Sciatic nerve (tissue), 2 donors: ENCODE data around the gene GPSM1. TPM values are rescaled to one million over a fixed set of nuclear protein-coding genes. Genes with fewer than 3 reads are reported as not detected.

ENCODE experiments used
- ATAC-seq: fragments of 200-7000 bp; cut with Tn5 transposase; one replicate; pipeline ENCODE4 v1.9.1; 2020; ENCODE audit warnings: mild to moderate bottlenecking, moderate library complexity
- DNase-seq: peaks from one replicate; pipeline ENCODE4 v3.0.0-alpha.2; 2020; ENCODE audit warnings: low spot score
- intact Hi-C: fragments of 100-400 bp; cut with DNase I; formaldehyde crosslinking; loops from one replicate; pipeline ENCODE4 v1.14.2; 2022
- total RNA-seq: library from RNA; stranded (reverse); fragmentation: NEBNext Ultra II Directional; extraction: Animal tissue kit (Norgen Biotek cat#: 25700); gene quantifications from one replicate; pipeline ENCODE4 v1.2.1, GENCODE V29; 2021
- donor health status: DM: no; HTN: no; CAD: no.
- donor health status: DM: no; HTN: no; CAD: no.

GPSM1 gene
- total RNA-seq, 1 donor from 2014 or later, result 43.7 TPM

DNA sequence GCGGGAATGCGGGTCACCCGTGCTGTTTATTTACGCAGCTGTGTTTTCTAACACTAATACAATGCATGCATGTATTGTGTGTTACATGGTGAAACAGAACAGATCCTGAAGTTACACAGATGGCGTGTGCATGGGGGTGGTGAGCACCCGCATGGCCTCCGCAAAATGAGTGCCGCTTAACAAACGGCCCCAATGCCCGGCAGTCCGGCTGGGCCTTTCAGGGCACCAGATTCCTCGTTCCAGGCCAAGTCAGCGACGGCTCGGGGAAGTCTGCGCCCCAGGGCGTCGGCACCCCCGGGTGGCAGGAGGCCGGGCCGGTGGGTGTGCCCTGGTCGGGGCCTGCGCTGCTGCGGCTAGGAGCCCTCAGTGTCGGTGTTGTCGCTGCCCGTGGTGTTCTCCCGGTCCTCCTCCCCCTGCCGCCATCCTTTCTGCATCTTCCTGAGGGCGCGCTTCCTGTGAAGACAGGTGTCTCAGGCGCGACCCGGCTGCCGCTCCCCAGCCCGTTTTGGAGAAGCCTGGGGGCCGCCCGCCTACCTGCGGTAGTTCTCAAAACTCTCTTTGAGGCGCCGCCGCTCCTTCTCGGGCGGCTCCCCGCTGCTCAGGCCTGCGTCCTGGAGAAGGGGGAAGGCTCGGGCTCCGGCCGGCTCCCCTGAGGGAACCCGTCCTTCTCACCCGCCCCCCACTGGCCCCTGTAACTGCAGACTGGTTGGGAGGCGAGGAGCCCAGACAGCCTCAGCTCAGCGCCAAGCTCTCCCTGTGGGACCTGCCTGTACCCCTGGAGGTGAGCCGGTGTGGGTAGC lies 36.8 kb downstream of the GPSM1 start:
- intact Hi-C loops, result no loop called here
- ATAC-seq (no peak), DNase-seq (no peak)

DNA sequence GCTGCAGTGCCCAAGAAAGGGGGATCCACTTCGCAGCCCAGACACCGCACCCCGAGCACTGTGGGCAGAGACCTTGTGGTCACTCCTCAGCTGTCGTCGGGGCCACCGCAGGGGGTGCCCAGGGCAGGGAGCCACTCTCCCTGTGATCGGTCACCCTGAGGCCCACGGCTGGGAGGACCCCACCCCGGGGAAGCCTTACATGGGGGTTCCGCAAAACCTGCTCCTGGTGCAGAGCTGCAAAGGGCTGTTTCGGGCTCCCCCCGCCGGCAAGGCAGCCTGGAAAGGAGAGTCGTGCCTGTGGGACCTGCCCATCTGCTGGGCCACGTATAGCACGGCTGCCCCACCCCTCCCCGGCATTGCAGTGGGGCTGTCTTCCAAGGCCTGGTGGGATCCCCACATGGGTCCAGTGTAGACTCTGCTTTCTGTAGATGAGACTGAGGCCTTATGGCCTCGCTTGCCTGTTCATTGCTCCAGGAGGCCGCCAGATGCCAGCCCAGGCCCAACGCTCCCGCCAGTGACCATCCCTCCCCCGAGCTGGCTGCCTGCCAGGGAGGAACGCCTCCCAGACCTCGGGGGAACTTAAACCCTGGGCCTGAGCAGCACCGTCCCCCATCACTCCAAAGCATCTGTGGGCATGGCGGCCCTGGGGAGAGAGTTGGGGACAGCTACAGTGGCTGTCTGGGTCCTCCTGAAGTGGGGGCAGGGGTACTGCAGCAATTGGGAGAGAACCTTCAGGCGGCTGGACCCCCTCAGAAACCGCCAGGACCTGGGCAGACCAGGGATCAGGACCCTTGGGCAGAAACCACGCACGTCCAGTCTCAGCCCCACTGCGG lies 37.8 kb downstream of the GPSM1 start:
- intact Hi-C loops, result no loop called here
- ATAC-seq (no peak), DNase-seq (no peak)

- no peak for DNase-seq
- intact Hi-C loops, result loop anchor here (2.0 kb wide), 1 partner anchor 51 kb away; no protein-coding TSS in a partner anchor
Observed at GRCh38 chr9:136365775-136366222, 38.5 kb downstream of the GPSM1 start.

GRCh38 chr9:136366826-136367225 lies 39.5 kb downstream of the GPSM1 start:
- intact Hi-C loops, result loop anchor here (2.0 kb wide), 1 partner anchor 52 kb away; no protein-coding TSS in a partner anchor
- DNase-seq (no peak), ATAC-seq (no peak)

More at GRCh38 chr9:136365775-136366222, 38.5 kb downstream of the GPSM1 start:
- ATAC-seq, result no peak

DNA sequence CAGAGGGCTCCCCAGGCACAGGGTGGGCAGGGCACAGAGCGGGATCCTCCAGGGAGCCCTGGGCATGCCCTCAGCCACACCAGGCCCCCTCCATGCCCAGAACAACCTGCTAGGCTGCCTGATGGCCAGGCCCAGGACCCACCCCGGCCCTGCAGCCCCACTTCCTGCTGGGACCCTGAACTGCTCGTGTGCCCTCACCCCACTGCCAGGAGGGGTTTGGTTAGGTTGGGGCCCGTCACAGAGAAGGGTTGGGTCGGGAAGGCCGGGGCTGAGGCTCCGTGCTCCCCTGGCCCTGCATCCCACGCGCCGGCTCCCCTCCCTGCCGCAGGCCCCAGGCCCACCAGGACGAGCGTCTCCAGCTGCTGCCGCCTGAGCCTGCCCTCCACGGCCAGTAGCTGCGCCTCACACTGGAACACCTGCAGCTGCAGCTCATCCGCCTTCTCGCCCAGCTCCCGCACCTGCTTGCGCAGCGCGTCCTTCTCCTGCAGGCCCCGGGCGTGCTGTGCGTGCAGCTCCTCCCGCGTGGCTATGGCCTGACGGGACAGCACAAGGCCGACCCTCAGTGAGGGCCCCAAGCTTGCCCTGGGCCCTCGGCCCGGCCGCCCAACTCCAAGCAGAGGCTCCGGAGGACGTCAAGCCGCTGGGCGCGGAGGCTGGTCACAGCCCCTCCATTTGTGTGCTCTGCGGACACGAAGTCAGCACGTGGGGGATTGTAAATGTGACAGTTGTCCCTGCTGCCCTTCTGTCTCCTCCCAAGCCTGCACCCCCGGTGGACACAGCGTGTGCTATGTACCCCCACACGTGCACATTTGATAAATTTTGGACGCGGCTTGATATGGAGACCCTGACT lies 40.2 kb downstream of the GPSM1 start:
- no peak for ATAC-seq
- no peak for DNase-seq
- intact Hi-C loops, result loop anchor here (2.0 kb wide), 1 partner anchor 53 kb away; no protein-coding TSS in a partner anchor

DNA sequence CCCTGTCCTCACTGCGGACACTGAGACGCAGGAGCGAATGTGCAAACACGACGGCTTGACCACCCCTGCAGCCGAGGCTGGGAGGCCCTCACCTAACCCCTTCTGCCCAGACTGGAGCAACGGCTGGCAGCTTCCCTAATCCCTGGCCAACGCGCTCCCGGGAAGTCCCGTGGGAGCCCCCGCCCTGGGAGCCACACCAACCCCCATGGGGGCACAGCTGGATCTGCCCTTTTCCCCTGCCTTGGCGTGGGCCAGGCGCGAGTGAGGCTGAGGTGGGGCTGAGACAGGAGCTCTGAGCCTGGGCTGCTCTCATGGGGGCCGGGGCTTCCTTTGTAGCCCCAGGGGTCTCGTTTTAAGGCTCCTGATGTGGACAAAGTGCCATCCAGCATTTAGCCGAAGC lies 40.9 kb downstream of the GPSM1 start:
- intact Hi-C loops, result no loop called here

DNA sequence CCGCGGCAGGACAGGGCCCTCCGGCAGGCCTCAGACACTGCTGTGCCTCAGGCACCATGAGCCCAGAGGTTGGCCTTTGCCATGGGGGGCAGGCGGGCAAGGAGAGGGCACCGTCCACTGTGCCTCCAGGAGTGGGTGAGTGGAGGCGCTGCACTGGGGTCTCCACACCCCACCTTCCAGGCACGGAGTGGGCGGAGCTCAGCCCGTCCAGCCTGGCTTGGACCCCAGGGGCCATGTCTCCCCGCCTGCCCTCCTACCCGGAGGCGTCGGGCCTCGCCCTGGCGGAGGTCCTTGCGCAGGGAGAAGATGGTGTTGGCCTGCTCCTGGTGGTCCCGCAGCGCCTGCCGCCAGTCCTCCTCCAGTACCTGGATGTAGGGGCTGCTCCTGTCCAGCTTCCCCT lies 42.7 kb downstream of the GPSM1 start:
- intact Hi-C loops, result no loop called here

More for the DNA sequence above, 40.9 kb downstream of the GPSM1 start:
- DNase-seq (no peak), ATAC-seq (no peak)

DNA sequence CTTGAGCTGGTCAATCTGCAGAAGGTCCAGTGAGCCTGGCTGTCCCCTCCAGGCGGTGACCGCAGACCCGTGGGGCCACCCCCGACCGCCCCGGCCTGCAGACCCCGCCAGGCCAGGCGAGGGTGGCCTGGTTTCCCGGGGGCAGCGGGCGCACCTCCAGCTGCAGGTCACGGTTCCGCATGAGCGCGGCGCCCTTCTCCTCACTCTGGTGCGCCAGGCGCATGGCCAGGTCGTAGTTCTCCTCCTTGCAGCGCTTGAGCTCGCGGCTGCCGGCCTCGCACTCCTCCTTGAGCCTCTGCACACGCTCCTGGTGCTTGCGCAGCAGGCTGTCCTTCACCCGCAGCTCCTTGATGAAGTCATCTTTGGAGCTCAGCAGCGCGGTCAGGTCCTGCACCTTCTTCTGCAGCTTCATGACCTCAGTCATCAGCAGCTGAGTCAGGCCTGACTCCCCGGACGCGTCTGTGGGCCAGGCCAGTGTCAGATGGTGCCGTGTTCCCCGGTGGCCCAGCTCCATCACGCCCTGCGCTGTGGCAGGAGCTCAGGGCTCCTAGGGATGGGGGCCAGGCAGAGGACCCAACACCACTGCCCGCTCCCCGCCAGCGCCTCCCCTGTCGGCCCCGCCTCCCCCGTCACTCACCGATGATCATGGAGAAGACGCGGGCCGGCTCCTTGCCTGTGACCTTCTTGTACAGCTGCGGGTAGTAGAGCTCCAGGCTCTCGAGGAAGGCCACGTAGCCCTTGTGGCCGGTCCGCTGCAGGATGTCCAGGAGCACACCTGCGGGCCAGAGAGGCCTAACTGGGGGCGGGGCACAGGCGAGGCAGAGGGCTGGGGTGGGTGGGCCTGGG lies 43.6 kb downstream of the GPSM1 start:
- intact Hi-C loops, result no loop called here
- no peak for ATAC-seq
- no peak for DNase-seq

More for the DNA sequence above, 42.7 kb downstream of the GPSM1 start:
- ATAC-seq (no peak), DNase-seq (no peak)

DNA sequence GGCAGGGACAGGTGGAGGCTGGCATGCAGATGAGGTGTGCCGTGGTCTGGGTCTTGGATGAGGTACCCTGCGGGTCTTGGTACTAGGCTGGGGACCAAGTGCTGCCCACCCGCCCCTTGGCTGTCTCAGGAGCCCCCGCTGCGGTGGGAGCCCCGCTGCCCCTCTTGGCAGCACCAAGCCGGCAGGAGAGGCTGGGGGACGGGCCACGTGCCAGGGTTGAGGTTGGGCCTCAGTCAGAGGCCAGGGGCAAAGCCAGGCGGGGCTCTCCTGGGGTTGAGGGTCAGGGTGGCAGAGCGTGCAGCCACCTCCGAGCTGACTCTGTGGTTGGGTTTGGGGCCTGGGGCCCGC lies 44.2 kb downstream of the GPSM1 start:
- no peak for DNase-seq
- intact Hi-C loops, result no loop called here
- no peak for ATAC-seq

- intact Hi-C loops, result no loop called here
- peak; percentile 3 for ATAC-seq
Observed at GRCh38 chr9:136372006-136372405, 44.7 kb downstream of the GPSM1 start.

DNA sequence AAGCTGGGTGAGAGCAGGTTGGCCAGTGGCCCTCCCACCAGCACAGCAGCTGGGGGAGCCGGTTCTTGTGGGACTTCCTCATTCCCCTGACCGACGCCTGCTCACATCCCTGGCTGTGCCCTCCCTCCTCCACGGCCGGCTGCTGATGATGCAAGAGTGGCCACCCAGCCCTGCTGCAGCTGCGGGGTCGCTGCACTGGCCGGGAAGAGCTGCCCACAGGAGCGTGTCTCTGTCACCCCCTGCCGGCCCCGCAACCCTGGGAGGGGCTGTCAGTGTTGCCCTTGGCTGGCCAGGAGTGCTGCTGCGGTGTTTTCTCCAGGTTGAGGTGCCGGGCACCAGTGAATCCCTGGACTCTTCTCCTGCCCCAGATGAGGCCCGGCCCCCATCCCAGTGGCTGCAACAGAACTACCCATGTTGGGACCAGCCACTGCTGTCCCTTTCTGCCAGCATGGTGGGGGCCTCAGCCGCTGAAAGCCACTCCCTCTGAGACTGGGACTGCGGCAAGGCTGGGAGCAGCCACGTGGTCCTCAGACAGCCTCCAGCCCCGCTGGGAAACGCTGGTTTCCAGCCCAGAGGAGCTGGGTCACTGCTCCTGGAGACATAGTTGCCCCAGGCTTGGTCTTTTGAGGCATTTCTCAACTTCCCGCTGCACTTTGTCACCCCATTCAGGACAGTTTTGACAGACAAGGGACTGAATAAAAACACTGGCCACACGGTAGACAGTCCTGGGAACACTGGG lies 45.4 kb downstream of the GPSM1 start:
- intact Hi-C loops, result no loop called here
- DNase-seq, result peak; percentile 82

More at GRCh38 chr9:136372006-136372405, 44.7 kb downstream of the GPSM1 start:
- no peak for DNase-seq

DNA sequence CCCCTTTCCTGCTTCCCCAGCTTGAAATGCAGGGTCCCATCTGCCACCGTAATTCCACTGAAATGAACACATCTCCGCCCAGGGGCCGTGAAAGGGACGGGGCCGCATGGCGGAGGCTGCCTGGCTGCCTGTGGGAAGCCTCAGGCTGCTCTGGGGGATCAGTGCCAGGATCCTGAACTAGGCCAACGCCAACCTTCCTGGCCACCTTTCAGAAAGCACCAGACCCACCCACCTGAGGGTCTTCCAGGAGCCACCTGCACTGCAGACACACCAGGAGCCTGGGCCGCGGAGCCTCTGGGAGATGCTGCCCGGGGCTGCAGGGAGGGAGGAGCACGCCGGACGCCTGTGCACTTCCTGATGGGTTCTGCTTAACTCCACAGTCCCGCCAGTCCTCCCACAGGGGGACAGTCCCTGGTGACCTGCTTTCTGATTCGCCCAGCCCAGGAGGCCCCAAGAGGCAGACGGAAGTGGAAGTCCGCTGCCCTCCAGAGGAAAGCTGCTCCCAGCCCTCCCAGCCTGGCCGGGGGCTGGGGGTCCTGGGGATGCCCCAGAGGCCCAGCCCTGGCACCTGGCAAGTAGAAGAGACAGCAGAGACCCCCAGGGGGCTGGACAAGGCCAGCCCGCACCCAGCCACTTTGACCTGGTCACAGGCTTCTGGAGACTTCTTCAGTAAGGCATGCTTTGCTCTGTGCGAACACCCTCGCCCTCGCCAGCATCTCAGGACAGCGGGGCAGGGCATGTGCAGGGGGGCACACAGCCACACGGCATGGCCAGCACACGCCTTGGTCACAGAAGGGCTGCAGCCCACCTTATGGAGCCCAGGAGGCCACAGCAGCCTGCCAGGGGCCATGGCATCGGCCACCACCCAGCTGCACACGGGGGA lies 46.2 kb downstream of the GPSM1 start, which contains the start of gene CARD9:
Gene CARD9 (minus strand): TSS at position 370 of the 883 bp plus-strand sequence. CDS start 1,591 bp downstream, outside the sequence.
- ATAC-seq (peak; percentile 61), DNase-seq (no peak)
- intact Hi-C loops, result no loop called here

More for the DNA sequence above, 45.4 kb downstream of the GPSM1 start:
- ATAC-seq, result peak; percentile 91

GRCh38 chr9:136374183-136374575 lies 46.8 kb downstream of the GPSM1 start:
- intact Hi-C loops, result no loop called here
- ATAC-seq (no peak), DNase-seq (no peak)

GRCh38 chr9:136375096-136375495 lies 47.8 kb downstream of the GPSM1 start:
- intact Hi-C loops, result no loop called here
- DNase-seq (no peak), ATAC-seq (no peak)

GRCh38 chr9:136376457-136376856 lies 49.1 kb downstream of the GPSM1 start:
- intact Hi-C loops, result no loop called here
- DNase-seq, result no peak
- no peak for ATAC-seq
